OCI-LY1 (cell line): ENCODE data around the gene FREM2.

Source experiments
- EZH2 ChIP-seq: fragments of 200-600 bp; sonication (generic), shearing (Covaris generic); IDR thresholded peaks from 2 replicates; pipeline ENCODE4 v1.8.0; 2017; ENCODE audit warnings: borderline replicate concordance, mixed run types, mild to moderate bottlenecking, antibody characterized with exemption, low read length, moderate library complexity, mixed read lengths
- TF ChIP-seq, protein P1 (sequence below): fragments of 200-600 bp; sonication (generic), shearing (Covaris generic); IDR thresholded peaks from 2 replicates; pipeline ENCODE4 v1.5.1; 2017; ENCODE audit warnings: mild to moderate bottlenecking, antibody characterized with exemption, low read length, moderate library complexity, mixed read lengths

GRCh38 chr13:38785042-38785441 lies 98.2 kb downstream of the FREM2 start:
- TF ChIP-seq, protein P1, sequence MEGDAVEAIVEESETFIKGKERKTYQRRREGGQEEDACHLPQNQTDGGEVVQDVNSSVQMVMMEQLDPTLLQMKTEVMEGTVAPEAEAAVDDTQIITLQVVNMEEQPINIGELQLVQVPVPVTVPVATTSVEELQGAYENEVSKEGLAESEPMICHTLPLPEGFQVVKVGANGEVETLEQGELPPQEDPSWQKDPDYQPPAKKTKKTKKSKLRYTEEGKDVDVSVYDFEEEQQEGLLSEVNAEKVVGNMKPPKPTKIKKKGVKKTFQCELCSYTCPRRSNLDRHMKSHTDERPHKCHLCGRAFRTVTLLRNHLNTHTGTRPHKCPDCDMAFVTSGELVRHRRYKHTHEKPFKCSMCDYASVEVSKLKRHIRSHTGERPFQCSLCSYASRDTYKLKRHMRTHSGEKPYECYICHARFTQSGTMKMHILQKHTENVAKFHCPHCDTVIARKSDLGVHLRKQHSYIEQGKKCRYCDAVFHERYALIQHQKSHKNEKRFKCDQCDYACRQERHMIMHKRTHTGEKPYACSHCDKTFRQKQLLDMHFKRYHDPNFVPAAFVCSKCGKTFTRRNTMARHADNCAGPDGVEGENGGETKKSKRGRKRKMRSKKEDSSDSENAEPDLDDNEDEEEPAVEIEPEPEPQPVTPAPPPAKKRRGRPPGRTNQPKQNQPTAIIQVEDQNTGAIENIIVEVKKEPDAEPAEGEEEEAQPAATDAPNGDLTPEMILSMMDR = no peak
- no peak for TF ChIP-seq EZH2
